GM19193 (cell line): ENCODE measurements around the gene PRKCA.

ENCODE experiments used
- POLR2A ChIP-seq: IDR thresholded peaks from 4 replicates; pipeline ENCODE4 v1.6.1; 2011; ENCODE audit not compliant: insufficient read depth, insufficient read length; ENCODE audit errors: extremely low read depth

PRKCA gene

GRCh38 chr17:66840061-66840460, 537.6 kb downstream of the PRKCA start:
- no peak for TF ChIP-seq POLR2A

- no peak for TF ChIP-seq POLR2A
Observed at GRCh38 chr17:66841328-66841727, 538.9 kb downstream of the PRKCA start.

GRCh38 chr17:66841744-66842143, 539.3 kb downstream of the PRKCA start:
- no peak for TF ChIP-seq POLR2A

GRCh38 chr17:66842505-66842904, 540.1 kb downstream of the PRKCA start:
- no peak for TF ChIP-seq POLR2A

GRCh38 chr17:66842959-66843358, 540.5 kb downstream of the PRKCA start:
- TF ChIP-seq POLR2A: no peak

- TF ChIP-seq POLR2A: no peak
Observed at GRCh38 chr17:66843627-66844026, 541.2 kb downstream of the PRKCA start.

- TF ChIP-seq POLR2A: no peak
Observed at GRCh38 chr17:66847704-66848103, 545.3 kb downstream of the PRKCA start.

- no peak for TF ChIP-seq POLR2A
Observed at GRCh38 chr17:66848496-66848895, 546.1 kb downstream of the PRKCA start.

- no peak for TF ChIP-seq POLR2A
Observed at GRCh38 chr17:66849032-66849655, 546.7 kb downstream of the PRKCA start.

GRCh38 chr17:66849851-66850580, 547.6 kb downstream of the PRKCA start:
- no peak for TF ChIP-seq POLR2A

GRCh38 chr17:66850692-66851091, 548.3 kb downstream of the PRKCA start:
- TF ChIP-seq POLR2A: no peak

GRCh38 chr17:66855204-66855603, 552.8 kb downstream of the PRKCA start:
- no peak for TF ChIP-seq POLR2A

- TF ChIP-seq POLR2A: no peak
Observed at GRCh38 chr17:66858226-66859083, 556.0 kb downstream of the PRKCA start.

GRCh38 chr17:66859353-66859752, 556.9 kb downstream of the PRKCA start:
- no peak for TF ChIP-seq POLR2A

GRCh38 chr17:66860204-66860603, 557.8 kb downstream of the PRKCA start:
- no peak for TF ChIP-seq POLR2A
